ENCODE measurements around the gene MAJIN. TPM values are rescaled to one million over a fixed set of nuclear protein-coding genes. Genes with fewer than 3 reads are reported as not detected.

The MAJIN gene
- total RNA-seq, 1 donor from 2014 or later, result not detected

- peak; percentile 28 for DNase-seq
- no peak for ATAC-seq (ENCODE audit: poor library complexity)
- intact Hi-C loops (cut with DNase I), result no loop called here
Measured at GRCh38 chr11:64918017-64918416, 53.9 kb downstream of the MAJIN start.

DNA sequence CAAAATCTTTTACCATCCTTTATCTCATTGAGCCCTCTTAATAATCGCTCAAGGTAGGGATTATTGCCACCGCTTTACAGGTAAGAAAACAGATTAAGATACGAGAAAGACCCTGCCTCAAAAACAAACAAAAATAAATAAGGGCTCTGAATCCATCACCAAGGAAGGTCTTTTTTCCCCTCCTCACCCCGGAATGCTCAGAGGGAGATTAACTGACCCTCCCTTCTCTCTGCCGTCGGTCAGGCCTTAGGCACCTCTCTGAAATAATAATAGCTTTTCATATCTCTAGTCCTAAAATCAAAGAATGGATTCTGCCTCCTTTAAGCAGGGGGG is 54.3 kb downstream of the MAJIN start:
- no peak for DNase-seq
- intact Hi-C loops (cut with DNase I), result no loop called here
- no peak for ATAC-seq (ENCODE audit: poor library complexity)

- DNase-seq (peak; percentile 100), ATAC-seq (ENCODE audit: poor library complexity) (peak; percentile 97)
- intact Hi-C loops (cut with DNase I), result no loop called here
Measured at GRCh38 chr11:64916775-64917662, 54.9 kb downstream of the MAJIN start, which contains the start of gene ATG2A. Gene ATG2A, minus strand, starts transcription at chr11:64917209. Its CDS starts 74 bp downstream, at chr11:64917135.

DNA sequence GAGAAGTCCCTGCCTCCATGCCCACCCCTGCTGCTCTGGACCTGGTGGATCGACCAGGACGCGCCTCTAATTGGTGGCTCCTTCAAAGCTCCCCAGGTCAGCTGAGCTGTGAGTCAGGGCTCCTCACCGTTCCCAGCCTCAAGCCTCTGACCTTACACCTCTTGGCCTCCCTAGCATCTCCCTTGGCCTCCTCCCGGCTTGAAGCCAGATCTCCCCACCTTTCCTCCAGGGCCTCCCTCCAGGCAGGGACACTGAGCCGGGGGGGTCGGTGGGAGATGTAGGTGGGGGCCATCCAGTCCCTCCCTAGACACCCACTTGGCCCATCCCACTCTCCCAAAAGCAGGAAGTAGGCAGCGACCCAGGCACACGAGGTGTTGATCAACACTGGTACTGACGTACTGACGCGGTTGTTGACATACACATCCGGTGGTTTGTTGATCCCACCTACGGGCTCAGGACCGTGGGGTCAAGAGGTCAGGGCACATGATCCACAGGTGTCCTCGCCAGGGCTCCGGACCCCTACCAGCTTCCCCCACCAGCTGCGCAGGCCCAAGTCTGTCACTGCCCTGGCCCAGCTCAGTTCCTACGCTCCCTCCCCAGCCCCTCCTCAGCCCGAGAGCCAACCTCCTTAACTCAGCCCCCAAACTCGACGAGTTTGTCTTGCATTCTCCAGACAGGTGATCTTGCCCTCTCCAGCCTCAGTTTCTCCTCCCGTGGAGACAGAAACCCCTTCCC is 55.7 kb downstream of the MAJIN start:
- intact Hi-C loops (cut with DNase I), result no loop called here
- no peak for DNase-seq
- ATAC-seq (ENCODE audit: poor library complexity), result no peak

GRCh38 chr11:64915376-64915887 is 56.5 kb downstream of the MAJIN start:
- no peak for DNase-seq
- intact Hi-C loops (cut with DNase I), result no loop called here

DNA sequence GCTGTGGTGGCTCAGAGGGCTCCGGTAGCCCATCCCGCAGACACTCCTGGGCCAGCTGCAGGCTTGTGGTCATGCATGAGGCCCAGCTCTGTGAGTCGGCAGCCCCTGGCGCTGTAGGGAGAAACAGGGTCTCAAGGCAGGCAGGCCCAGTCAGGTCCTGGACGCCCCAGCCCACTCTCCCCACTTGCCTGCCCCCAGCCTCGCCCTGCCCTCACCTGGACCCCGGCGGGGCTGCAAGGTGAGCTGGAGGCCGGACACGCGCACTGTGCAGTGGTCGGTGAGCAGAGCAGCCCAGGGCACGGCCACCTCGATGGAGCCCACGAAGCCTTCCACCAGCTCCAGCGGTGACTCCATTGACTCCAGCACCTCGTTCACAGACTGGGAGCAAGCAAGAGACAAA is 57.8 kb downstream of the MAJIN start:
- ATAC-seq (ENCODE audit: poor library complexity), result no peak
- intact Hi-C loops (cut with DNase I), result no loop called here
- no peak for DNase-seq

More at GRCh38 chr11:64915376-64915887, 56.5 kb downstream of the MAJIN start:
- no peak for ATAC-seq (ENCODE audit: poor library complexity)

DNA sequence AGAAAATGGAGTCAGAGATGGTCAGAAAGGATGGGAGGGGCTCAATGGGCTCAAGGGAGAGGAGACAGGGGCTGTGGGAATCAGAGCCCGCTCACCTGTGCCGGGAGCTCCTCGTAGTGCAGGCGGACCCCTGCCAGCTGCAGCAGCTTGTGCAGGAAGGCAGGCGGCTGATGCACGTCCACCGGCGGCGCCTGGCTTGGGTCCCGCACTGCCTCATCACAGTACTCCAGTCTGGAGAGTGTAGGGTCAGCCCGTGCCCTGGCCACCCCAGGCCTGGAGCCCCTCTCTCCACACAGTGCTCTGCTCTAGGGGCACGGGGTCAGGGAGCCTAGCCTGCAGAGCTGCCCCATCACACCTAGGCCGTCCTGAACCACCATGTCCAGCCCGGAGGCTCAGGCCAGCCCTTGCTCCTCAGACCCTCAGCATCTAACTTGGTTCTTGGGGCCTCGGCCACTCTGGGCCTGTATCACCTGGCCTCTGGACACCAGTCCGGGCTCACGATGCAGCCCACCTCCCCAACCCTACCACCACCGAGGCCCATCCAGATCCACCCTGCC is 58.7 kb downstream of the MAJIN start:
- intact Hi-C loops (cut with DNase I), result no loop called here
- no peak for DNase-seq
- no peak for ATAC-seq (ENCODE audit: poor library complexity)

- no peak for ATAC-seq (ENCODE audit: poor library complexity)
- intact Hi-C loops (cut with DNase I), result no loop called here
- DNase-seq, result no peak
Measured at GRCh38 chr11:64911689-64912088, 60.2 kb downstream of the MAJIN start.

GRCh38 chr11:64911142-64911541 is 60.8 kb downstream of the MAJIN start:
- ATAC-seq (ENCODE audit: poor library complexity) (no peak), DNase-seq (no peak)
- intact Hi-C loops (cut with DNase I), result no loop called here

DNA sequence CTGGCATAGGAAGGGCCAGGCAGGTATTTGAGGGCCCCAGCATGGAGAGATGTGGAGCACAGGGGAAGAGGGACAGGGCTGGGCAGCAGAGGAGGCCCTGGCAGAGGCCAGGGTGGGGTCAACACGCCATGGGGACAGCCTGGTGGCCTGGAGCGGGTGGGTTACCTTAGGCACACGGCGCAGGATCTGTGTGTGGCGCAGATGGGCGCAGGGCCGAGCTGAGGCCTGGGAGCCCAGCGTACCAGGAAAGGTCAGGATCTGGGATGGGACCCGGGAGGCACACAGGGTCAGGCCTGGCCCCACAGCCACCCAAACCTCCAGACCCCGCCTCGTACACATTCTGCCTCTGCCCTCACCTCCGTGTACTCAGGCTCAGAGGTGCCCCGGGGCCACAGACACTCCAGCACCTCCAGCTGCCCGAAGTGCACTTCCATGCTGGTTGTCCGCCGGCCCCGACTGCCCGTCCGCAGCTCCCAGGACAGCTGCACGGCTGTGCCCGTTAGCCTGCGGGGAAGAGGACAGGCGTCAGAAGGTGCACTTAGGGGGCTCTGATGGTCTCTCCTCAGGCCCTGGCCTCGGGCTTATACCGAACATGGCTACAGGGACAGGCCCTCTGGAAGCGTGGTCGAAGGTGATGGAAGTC is 61.3 kb downstream of the MAJIN start:
- no peak for DNase-seq
- intact Hi-C loops (cut with DNase I), result no loop called here
- no peak for ATAC-seq (ENCODE audit: poor library complexity)

GRCh38 chr11:64909653-64910343 is 62.1 kb downstream of the MAJIN start:
- no peak for ATAC-seq (ENCODE audit: poor library complexity)
- no peak for DNase-seq
- intact Hi-C loops (cut with DNase I), result no loop called here

- intact Hi-C loops (cut with DNase I), result no loop called here
- ATAC-seq (ENCODE audit: poor library complexity), result no peak
- DNase-seq, result no peak
Measured at GRCh38 chr11:64908766-64909165, 63.1 kb downstream of the MAJIN start.

DNA sequence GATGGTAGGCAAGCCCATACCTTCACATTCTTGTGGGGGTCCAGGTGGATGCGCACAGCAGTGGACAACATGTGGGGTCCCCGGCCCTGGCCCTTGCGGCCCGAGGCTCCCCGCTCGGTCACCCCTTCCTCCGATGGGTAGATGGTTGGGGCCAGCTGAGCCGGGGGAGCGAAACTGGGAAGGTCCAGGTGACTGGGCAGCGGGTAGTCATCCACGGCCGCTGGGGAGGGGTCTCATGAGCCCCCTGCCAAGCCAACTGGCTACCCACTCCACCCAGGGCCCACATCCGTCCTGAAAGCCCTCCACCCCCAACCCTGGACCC is 65.6 kb downstream of the MAJIN start:
- DNase-seq (no peak), ATAC-seq (ENCODE audit: poor library complexity) (no peak)
- intact Hi-C loops (cut with DNase I), result no loop called here

GRCh38 chr11:64905516-64906313 is 66.2 kb downstream of the MAJIN start:
- ATAC-seq (ENCODE audit: poor library complexity) (no peak), DNase-seq (no peak)
- intact Hi-C loops (cut with DNase I), result no loop called here

DNA sequence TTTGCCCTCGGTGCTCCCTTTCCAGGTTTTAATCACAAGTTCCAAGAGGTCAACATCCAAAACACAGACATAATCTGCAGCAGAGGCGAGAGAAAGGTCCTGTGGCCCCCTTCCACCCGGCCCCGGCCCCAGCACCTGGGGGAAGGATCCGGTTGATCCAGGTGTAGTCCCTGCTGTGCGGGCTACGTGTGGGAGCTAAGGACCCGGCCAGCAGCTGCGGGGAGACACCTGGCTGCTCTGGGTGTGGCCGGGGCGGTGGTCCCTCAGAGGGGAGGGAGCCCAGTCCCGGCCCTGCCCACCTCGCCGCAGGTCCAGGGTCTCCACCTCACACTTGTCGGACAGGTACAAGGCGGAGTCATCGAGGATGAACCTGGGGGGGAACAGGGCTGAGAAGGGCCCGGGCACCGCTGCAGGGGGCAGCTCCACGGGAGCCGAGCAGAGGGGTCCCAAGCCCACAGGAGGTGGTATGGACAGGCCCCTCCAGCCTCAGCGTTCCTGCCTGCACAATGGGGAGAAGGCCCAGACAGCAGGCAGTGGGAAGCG is 68.5 kb downstream of the MAJIN start:
- DNase-seq (no peak), ATAC-seq (ENCODE audit: poor library complexity) (no peak)
- intact Hi-C loops (cut with DNase I), result no loop called here

GRCh38 chr11:64902102-64902900 is 69.6 kb downstream of the MAJIN start:
- DNase-seq (no peak), ATAC-seq (ENCODE audit: poor library complexity) (no peak)
- intact Hi-C loops (cut with DNase I), result no loop called here

DNA sequence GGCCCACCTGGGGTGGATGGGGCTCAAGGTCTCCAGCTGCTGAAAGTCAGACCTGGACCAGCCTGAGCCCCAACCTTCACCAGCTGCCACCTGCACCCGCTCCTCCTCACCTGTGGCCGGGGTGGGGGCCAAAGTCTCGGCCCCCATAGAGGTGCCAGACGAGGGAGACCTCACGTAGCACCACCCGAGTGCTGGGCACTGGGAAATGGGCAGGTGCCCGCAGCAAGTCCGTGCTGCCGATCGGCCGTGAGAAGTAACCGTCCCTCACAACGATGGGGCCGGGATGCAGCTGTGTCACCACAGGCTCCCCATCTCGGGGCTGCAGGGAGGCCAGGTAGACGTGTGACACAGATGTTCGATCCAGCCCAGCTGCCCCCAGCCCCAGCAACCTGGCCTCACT is 71.1 kb downstream of the MAJIN start:
- ATAC-seq (ENCODE audit: poor library complexity) (no peak), DNase-seq (no peak)
- intact Hi-C loops (cut with DNase I), result no loop called here

Measured in Right ventricle myocardium superior (tissue), 1 donor.